Measurements from ENCODE around the gene SLC29A1.
"Not testable (repeated sequence)": the region's sequence is repeated elsewhere in the genome, so short reads cannot be mapped to it uniquely, and the experiment has no call there.

The SLC29A1 gene

DNA sequence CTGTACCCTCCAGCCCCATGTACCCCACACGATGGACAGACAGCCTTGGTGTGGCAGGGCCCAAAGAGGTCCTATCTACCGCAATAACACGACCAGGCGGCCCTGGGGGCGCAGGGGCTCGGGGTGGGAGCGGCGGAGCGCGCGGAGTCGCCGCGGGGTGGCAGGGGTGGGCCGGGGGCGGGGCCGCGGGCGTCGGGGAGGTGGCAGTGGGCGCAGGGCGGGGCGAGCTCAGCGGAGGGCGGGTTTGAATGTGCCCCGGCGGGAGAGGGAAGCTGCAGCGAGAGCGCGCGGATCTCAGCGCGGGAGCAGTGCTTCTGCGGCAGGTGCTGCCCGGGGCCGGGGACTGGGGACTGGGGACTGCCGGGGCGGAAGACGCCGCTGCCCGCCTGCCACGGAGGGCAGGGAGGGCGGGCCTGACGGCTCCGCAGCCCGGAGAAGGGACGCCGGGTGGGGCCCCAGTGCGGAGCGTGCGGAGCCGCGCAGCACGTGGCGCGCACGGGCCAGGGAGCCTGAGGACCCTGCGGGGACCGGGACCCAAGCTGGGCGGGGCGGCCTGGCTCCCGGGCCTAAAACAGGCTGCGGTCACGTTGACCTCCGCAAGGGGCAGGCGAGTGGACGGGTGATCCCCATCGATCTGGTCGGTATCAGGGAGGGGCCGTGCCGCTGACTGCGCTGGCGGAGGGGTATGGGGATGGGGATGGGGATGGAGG, at the start of gene SLC29A1:
Gene SLC29A1 (plus strand): TSS at position 277 of the 710 bp plus-strand sequence. CDS start 3,719 bp downstream, outside the sequence.
- DNase-seq: peak in 51 of 58 donors; percentile 20 to 79 (median 50)

DNA sequence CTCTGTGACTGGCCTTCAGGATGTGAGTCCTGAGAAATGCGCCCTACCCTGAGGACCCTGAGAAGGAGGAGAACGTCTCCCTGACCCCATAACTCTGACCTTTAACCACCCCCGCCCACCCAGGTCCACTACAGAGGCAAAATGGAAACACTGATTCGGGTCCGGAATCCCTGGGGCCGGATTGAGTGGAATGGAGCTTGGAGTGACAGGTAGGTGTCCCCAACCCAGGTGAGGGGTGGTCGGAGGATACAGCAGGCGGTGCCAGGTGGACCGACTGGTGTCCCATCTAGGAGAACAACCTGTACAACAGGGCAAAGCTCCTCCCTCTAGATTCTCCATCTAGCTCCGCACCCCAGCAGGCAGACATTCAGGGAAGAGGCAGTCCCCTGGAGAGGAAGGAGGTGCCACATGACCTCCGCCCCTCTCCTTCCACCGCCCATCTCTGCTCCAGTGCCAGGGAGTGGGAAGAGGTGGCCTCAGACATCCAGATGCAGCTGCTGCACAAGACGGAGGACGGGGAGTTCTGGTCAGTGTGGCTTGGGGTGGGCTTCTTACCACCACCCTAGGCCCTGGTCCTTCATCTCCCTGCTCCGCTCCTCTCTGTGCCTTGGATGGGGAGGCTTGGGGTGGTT, 47.1 kb upstream of the SLC29A1 start:
- no peak for DNase-seq

DNA sequence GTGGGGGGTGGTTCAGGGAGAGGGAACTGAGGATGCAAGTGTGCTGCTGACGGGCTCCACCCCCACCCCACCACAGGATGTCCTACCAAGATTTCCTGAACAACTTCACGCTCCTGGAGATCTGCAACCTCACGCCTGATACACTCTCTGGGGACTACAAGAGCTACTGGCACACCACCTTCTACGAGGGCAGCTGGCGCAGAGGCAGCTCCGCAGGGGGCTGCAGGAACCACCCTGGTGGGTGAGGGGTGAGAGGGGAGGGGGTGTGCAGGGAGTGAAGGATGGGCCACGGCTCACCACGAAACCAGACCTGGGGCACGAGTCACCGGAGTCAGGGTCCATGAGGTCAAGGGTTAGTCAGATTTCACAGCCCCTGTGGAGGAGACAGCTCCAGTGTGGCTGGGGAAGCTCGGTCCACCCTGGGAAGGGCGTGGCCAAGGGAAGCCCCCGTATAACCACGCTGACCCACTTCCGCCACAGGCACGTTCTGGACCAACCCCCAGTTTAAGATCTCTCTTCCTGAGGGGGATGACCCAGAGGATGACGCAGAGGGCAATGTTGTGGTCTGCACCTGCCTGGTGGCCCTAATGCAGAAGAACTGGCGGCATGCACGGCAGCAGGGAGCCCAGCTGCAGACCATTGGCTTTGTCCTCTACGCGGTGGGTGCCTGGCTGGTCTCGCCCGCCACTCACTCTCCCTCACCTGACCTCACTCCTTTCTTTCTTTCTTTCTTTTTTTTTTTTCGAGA, 46.5 kb upstream of the SLC29A1 start:
- no peak for DNase-seq

DNA sequence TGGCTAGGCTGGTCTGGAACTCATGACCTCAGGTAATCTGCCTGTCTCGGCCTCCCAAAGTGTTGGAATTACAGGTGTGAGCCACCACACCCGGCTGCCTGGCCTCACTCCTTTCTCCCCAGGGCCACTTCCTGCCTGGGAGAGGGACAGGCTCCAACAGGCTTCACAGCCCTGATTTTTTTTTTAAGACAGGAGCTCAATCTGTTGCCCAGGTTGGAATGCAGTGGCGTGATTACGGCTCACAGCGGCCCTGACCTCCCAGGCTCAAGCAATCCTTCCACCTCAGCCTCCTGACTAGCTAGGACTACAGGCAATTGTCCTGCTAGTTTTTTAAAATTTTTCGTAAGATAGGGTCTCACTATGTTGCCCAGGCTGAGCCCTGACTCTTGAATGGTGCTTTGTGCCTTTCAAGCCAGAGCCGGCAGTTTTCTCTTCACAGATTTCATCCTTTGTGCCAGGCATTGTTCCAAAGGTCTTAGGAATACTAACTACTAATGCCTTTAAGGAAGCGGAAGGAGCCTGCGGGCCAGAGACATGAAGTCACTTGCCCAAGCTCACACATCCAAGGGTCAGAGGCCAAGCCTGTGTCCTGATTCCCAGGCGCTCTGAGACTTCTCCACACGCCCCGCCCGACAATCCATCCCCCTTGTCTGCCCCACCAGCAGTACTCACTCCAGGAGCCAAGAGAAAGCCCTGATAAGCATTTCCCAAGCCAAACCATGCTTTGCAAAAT, 45.5 kb upstream of the SLC29A1 start:
- no peak for DNase-seq

DNA sequence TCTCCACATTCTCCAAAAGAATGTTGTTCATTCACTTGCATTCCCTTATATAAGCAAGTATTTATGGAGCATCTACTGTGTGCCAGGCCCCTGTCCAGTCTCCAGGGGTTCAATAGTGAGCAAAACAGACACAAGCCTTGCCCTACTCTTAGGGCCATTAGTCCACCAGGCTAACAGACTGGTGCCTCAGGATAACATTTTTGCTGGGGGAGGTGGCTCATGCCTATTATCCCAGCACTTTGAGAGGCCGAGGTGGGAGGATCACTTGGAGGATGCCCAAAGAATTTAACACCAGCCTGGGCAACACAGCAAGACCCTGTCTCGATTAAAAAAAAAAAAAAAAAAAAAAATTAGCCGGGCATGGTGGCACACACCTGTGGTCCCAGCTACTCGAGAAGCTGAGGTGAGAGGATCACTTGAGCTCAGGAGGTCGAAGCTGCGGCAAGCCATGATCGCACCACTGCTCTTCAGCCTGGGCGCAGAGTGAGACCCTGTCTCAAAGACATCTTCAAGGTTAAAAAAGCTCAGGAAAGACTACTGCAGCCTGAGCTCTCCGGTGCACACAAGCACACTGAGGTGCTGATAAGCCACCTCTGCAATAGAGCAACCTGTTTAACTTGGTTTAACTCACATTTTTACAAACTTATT, 44.8 kb upstream of the SLC29A1 start:
- DNase-seq: no peak

DNA sequence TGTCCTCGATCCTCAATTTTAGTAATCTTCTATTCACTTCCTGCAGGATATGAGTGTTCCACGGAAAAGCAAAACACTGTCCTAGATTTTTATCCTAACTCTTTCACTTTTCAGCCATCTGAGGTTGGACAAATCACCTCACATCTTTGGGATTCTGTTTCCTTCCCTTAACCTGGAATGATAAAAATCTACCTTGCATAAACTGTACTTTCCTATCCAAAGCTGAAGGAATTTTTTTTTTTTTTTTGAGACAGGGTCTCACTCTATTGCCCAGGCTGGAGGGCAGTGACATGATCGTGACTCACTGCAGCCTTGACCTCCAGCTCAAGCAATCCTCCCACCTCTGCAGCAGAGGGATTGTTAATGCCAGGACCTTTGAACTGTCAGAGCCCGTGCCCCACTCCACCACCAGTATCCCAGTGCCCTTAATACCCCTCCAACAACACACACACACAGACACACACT, 44.3 kb upstream of the SLC29A1 start:
- no peak for DNase-seq

DNA sequence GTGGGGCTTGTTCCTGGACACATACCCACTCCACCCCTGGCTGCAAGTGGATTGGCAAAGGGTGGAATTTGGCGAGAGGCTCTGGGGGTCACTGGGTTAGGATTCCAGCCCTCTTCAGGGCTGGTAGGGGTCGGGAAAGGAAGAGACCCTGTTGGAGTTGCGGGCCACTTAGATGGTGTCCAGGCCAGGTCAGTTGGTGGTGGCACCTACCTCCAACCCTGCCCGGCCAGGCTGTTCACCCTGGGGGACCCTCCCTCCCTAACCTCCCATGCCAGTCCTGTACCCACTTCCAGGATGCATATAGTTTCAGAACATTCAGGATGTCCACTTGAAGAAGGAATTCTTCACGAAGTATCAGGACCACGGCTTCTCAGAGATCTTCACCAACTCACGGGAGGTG, 43.7 kb upstream of the SLC29A1 start:
- DNase-seq: no peak

DNA sequence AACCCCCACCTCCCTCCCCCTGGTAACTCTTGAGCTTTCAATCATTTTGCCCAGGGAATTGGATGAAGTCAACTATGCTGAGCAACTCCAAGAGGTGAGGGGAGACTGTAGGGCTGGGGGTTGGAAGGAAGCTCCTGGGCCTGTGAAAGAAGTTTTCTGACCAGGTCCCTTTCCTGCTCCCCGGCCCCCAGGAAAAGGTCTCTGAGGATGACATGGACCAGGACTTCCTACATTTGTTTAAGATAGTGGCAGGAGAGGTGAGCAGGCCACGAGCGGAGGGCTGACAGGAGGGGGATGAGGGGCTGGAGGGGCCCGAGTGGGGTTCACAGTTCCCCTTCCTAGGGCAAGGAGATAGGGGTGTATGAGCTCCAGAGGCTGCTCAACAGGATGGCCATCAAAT, 43.0 kb upstream of the SLC29A1 start:
- DNase-seq: no peak

DNA sequence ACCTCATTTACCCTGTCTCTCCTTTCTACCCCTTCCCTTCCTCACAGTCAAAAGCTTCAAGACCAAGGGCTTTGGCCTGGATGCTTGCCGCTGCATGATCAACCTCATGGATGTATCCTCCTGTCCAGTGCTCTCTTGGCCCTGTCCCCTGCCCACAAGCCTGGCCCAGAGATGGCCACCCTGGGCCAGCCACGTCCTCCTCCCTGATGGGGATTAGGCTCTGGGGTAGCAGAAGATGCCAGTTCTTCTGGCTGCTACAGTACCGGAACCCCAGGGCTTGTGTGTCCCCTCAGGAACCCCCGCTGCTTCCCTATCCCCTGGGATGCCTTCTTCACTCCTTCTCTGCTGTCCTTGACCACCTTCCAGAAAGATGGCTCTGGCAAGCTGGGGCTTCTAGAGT, 42.5 kb upstream of the SLC29A1 start:
- no peak for DNase-seq

DNA sequence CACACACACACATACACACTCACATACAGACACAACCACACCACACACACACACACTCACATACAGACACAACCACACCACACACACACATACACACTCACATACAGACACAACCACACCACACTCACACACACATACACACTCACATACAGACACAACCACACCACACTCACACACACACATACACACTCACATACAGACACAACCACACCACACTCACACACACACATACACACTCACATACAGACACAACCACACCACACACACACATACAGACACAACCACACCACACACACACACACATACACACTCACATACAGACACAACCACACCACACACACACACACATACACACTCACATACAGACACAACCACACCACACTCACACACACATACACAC, 41.6 kb upstream of the SLC29A1 start:
- DNase-seq: not testable (repeated sequence)

DNA sequence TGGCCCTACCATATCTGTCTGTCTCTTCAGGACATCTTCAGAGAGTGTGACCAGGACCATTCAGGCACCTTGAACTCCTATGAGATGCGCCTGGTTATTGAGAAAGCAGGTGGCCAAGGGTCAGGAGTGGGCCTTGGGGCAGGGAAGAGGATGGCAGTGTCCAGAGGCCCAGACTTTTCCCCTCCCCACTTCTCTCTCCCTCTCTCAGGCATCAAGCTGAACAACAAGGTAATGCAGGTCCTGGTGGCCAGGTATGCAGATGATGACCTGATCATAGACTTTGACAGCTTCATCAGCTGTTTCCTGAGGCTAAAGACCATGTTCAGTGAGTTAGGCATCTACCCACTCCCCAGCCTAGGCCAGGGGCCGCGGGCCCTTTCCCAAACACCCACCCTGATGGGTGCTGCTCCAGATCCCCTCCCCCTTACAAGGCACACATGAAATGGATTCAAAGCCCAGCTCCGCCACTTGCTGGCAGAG, 40.4 kb upstream of the SLC29A1 start:
- DNase-seq: no peak

DNA sequence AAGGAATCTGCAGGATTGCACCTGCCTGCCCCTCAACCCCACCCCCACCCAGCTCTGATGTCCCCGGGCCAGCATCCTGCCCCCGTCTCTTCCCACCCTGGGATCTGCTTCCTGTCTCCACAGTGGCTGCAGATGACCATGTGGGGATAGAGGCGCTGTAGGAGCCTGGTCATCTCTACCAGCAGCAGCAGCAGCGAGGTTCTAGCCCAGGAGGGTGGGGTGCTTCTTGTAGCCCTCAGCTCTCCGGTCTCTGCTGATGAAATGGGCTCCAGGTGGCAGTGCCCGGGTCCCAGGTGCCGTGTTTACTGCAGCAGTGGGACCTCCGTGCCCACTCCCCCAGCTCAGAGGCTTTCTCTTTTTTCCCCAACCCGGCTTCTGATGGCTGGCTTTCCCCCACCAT, 39.6 kb upstream of the SLC29A1 start:
- no peak for DNase-seq

DNA sequence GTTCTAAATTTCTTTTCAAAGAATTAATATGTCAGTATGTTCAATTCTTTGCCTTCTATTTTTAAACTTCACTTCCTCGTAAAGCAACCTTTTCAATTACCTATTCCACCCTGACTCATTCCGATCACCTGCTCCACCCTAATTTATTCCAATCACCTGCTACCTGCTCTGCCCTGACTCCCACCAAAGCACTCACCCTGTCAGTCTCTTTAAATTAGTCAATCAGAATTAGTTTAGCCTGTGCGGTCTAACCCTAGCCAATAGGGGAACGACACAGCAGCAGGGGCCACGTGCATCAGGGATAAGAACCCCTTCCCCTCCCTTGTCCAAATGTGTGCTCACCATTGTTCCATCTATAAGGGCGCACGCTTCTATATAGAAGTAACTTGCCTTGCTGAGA, 38.0 kb upstream of the SLC29A1 start:
- DNase-seq: peak in 1 of 58 donors; percentile 5

DNA sequence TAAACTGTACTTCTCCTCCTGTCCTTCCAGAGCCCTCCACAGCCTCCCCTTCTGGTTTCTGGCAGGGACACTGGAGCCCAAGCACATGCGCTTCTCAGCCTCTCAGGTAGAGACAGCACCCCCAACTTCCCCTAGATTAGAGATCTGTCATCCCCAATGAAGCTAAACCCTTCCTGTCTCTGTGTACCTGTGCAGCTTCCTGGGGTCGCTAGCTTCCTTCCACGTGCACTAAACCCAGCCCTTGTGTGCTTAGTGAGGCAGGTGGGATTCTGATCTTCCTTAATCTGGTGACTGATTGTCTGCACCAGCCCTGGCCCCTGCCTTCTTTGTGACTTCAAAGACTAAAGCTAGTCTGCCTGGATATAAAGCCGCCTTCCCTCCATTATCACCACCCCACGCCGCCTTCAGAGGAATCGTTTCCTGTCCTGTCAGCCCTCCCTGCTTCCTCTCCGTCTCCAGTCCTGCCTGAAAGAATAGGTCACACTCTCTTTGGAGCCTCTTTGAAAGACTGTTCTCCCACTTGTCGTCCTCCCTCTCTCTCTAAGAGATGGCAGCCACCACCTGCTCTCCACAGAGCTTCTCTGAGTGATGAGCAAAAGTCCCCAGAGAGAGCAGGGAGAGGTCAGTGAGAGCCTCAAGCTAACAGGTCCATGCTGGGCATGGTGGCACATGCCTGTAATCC, 37.3 kb upstream of the SLC29A1 start:
- DNase-seq: no peak

DNA sequence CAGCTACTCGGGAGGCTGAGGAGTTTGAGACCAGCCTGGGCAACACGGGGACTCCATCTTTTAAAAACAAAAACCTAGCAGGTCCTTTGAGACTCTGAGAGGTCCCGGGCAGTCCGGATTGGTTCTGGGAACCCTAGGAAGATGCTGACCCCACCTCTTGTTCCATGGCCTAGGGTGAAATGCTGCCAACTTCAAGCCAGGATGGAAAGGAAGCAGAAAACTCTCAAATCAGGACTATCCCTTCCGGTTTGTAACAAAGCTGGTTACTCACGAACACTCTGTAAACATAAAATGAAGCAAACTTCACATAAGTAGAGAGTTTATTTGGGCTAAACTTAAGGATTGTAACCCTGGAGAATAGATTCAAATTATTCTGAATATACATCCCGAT, 36.8 kb upstream of the SLC29A1 start:
- DNase-seq: no peak

DNA sequence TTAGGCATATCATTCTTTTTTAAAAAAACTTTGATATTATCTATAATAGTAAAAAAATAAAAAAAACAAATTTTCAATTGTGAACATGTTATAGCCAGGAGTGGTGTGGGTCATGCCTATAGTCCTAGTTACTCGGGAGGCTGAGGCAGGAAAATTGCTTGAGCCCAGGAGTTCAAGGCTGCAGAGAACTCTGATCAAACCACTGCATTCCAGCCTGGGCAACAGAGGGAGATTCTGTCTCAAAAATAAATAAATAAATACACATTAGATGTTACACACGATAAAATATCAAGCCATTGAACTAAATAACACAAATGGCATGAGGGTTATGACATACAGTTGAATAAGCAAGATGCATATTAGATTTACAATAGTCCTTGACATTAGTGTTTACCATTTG, 34.6 kb upstream of the SLC29A1 start:
- DNase-seq: no peak

DNA sequence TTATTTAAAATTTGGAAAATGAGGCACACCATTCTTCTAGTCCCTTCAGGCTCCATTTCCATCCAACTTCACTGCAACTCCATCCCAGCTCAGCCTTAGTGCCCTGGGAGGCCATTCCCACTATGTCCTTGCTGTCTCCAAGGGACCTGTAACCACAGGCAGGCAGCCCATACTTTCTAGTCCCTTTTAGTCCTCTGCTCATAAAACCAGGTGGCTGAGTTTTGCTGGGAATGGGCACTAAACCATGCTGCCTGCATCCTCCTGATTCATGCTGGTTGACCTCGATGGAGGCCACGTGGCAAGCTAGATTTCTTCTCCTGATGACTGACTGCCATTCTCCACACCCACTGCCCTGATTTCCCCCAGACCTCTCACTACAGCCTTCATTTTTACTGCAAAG, 34.1 kb upstream of the SLC29A1 start:
- DNase-seq: no peak

DNA sequence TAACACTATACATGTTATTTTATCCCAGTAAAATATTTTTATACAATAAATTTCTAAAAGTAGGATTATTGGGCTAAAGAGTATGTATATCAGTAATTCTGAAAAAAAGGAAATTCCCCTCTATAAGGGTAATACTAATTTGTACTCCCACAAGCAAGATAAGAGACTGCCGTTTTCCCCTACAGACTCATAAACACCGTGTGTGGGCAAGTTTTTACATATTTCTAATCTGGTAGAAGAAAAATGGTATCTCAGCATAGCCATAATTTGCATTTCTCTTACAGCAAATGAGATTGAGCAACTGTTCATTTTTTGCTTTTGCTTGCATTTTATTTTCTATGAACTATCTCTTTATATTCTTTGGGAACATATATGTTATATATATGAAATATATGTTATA, 32.7 kb upstream of the SLC29A1 start:
- DNase-seq: no peak

DNA sequence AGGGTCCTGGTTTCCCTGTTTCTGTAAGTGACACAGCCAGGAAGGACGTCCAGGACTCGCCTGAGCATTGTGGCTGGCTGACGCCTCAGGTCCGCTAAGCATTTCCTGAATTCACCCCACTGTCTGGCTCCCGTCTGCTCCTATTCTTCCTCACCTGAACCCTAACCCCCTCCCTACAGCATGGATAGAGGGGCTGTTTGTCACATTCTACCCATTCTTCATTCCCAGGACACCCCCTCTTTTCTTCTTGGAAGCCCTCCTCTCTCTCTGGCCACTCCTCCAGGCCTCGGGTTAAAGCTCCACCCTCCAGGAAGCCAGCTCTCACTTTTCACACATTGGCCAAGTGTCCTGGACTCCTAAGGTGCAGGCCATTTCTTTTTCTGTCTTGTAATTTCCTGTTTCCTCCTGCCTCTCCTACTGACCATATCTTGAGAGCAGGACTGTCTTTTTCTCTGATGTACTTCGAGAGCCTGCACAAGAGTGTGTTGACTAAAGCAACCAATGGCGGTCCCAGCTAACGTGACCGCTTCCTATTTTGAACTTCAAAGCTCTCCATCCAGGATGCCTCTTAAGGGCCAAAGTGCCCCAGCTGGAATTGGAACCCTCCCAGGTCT, 30.9 kb upstream of the SLC29A1 start:
- peak in 1 of 58 donors; percentile 1 for DNase-seq
